DLD1 (cell line): Measurements from ENCODE around the gene MAZ.
"Not testable (repeated sequence)": the region's sequence is repeated elsewhere in the genome, so short reads cannot be mapped to it uniquely, and the experiment has no call there.

ENCODE experiments used
- in situ Hi-C: cut with HindIII; loops from 2 replicates; pipeline ENCODE4 v1.10.0; 2017; ENCODE audit warnings: low sequenced_read_pairs

Gene MAZ

GRCh38 chr16:29821643-29822115 is 15.3 kb downstream of the MAZ start:
- in situ Hi-C loops: no loop called here

GRCh38 chr16:29824589-29825144 is 18.3 kb downstream of the MAZ start:
- in situ Hi-C loops: no loop called here

DNA sequence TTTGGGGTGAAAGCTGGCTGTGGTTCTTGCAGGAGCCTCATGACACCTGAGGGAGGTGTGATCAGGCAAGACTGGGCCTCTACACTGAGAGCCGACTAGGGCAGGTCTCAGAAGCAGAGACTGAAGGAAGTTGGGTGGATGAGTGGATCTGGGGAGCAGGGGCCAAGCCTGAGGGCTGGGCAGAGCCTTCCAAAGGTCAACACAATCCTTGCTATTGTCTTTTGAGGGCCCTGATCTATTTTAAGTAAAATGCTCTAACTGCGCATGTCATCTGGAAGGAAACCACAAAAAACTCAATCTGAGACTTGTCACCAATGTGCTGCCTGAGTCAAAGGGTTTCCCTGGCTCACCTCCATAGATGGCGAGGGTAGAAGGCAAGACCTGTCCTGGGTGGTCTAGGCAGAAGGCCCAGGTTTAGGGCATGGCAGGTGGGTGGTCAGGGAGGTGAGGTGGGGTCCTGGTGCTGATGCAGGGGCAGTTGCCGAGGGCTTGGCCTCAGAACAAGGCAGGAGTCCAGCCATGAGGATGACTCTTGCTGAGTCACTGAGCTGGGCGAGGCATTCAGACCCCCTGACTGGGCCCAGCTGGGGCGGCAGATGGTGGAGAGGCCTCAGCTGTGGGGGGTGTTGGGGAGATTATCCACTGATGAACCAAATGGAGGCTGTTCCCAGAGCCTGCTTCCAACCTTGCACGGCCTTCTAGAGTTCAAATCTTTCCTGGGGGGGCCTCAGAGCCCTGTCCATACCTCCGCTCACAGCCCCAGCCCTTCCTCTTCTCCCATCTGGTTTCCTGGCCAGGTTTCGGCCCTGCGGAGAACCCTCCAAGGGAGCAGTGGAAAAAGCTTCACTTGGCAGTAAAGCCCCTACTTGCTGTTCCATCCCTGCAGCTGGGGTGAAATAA is 19.1 kb downstream of the MAZ start:
- in situ Hi-C loops: no loop called here

DNA sequence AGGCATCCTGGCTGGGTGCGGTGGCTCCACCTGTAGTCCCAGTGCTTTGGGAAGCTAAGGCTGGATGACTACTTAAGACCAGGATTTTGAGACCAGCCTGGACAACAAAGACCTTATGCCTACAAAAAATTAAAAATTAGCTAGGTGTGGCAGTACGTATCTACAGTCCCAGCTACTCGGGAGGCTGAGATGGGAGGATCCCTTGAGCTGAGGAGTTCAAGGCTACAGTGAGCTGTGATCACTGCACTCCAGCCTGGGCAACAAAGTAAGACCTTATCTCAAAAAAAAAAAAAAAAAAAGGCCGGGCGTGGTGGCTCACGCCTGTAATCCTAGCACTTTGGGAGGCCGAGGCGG is 20.0 kb downstream of the MAZ start:
- in situ Hi-C loops: no loop called here

- in situ Hi-C loops: no loop called here
These were observed 24.4 kb downstream of the MAZ start for GRCh38 chr16:29830774-29831173.

- in situ Hi-C loops: no loop called here
These were observed 25.2 kb downstream of the MAZ start for GRCh38 chr16:29831490-29831889.

DNA sequence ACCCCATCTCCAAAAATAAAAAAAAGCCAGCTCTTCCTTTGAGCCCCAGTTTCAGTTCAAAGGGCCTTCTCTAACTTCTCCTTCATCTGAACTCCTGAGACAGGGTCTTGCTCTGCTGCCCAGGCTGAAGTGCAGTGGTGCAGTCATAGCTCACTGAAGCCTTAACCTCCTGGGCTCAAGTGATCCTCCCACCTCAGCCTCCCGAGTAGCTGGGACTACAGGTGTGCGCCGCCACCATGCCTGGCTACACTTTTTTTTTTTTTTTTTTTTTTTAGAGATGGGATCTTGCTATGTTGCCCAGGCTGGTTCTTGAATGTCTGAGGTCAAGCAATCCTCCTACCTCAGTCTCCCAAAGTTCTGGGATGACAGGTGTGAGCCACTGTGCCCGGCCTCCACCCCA is 26.9 kb downstream of the MAZ start:
- in situ Hi-C loops: not testable (repeated sequence)

- in situ Hi-C loops: no loop called here
These were observed 27.8 kb downstream of the MAZ start for GRCh38 chr16:29834079-29834478.

DNA sequence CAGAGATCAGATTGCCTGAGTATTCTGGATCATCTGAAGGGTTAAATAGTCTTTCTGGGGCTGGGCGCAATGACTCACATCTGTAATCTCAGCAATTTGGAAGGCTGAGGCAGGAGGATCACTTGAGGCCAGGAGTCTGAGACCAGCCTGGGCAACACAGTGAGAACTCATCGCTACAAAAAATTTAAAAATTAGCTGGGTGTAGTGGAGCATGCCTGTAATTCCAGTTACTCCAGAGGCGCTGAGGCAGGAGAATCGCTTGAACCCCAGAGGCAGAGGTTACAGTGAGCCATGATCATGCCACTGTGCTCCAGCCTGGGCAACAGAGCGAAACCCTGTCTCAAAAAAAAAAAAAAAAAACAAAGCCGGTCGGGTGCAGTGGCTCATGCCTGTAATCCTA is 29.6 kb downstream of the MAZ start:
- in situ Hi-C loops: no loop called here

DNA sequence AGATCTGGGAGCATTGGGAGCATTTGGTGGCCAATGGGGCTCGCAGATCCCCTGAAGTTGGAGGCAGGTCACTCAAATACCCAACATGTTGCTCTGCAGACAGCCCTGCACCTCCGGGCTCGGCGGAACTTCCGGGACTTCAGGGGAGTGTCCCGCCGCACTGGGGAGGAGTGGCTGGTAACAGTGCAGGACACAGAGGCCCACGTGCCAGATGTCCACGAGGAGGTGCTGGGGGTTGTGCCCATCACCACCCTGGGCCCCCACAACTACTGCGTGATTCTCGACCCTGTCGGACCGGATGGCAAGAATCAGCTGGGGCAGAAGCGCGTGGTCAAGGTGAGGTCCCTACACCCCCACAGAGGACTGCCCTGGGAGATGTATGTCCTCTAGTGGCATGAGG is 30.3 kb downstream of the MAZ start:
- in situ Hi-C loops: no loop called here

DNA sequence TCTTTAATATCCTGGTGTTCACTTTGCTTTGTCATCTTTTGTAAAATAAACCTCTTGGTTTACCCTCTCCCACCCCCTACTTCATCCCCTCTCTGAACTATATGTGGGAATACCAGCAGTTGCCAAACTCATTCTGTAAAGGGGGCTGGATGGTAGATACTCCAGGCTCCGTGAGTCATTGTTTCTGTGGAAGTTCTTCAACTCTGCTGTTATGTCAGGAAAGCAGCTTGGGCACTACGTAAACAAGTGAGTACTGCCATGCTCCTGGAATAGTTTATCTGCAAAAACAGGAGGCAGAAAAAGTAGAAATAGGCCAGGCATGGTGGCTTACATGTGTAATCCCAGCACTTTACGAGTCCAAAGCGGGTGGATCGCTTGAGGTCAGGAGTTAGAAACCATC is 31.5 kb downstream of the MAZ start:
- in situ Hi-C loops: no loop called here

DNA sequence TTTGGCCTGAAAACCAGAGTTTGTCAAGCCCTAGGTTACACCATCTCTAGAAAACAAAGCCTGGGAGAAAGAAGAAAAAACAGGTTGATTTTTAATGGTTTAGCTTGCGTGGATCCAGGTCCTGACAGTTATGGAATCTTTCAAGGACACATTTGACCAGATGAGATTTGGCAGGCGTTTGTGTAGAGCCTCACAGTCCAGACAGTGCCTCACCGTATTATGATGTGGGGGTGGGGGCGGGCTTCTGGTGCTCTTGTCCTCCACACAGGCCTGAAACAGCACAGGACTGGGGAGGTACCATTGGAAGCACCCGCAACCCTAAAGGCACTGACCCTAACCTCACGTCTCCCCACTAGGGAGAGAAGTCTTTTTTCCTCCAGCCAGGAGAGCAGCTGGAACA is 33.5 kb downstream of the MAZ start:
- in situ Hi-C loops: no loop called here

- in situ Hi-C loops: no loop called here
These were observed 33.9 kb downstream of the MAZ start for GRCh38 chr16:29840240-29840639.

GRCh38 chr16:29841631-29842030 is 35.3 kb downstream of the MAZ start:
- in situ Hi-C loops: no loop called here

GRCh38 chr16:29842732-29843346 is 36.5 kb downstream of the MAZ start:
- in situ Hi-C loops: no loop called here

- in situ Hi-C loops: no loop called here
These were observed 37.6 kb downstream of the MAZ start for GRCh38 chr16:29843931-29844330.

DNA sequence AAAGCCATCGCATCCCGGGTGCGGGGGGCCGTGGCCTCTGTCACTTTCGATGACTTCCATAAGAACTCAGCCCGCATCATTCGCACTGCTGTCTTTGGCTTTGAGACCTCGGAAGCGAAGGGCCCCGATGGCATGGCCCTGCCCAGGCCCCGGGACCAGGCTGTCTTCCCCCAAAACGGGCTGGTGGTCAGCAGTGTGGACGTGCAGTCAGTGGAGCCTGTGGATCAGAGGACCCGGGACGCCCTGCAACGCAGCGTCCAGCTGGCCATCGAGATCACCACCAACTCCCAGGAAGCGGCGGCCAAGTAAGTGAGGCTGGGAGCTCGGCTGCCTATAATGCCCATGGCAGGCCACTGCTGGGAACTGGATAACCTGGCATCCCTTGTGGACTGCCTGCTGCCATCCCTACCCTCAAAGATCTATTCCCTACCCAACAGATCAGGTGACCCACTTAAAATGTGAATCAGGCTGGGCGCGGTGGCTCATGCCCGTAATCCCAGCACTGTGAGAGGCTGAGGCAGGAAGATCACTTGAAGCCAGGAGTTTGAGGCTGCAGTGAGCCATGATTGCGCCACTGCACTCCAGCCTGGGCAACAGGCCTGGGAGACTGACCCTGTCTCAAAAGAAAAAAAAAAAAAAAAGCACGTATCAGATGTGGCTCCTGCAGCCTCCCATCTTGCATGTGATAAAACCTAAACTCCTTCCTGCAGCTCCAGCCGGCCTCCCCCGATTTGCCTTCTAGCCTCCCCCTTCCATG is 38.4 kb downstream of the MAZ start:
- in situ Hi-C loops: no loop called here

- in situ Hi-C loops: no loop called here
These were observed 39.3 kb downstream of the MAZ start for GRCh38 chr16:29845656-29846055.

DNA sequence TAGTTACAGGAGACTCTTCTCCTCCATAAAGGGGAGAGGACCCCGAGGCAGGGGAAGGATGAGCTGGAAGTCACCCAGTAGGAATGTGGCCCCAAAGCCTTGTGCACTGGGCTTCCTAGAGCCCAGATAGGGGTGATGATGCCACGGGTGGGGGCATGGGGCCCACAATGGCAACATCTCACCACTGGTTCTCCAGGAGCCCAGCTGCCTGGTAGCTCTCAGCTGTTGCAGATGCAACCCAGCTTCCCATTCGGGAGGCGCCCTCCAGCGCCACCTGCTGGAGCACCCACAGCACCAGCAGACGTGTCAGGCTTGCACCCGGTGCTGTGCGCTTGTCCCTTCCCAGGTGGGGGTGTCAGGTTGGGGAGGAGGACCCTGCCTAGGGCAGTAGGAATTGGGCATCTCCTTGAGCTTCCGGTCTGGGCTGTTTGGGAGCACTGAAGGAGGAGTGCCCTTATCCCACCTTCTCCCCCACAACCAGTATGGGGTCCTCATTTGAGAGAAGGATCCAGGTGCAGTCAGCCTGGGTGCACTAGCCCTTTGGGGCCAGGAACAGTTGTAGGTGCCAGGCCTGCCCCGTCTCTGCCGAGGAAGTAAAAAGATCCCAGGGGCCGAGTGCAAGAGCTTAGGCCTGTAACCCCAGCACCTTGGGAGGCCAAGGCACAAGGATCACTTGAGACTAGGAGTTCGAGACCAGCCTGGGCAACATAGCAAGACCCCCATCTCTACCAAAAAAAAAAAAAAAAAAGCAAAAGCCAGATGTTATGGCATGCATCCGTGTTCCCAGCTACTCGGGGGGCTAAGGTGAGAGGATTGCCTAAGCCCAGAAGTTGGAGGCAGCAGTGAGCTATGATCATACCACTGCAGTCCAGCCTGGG is 42.3 kb downstream of the MAZ start:
- in situ Hi-C loops: no loop called here

- in situ Hi-C loops: no loop called here
These were observed 43.2 kb downstream of the MAZ start for GRCh38 chr16:29849505-29849904.
